ENCODE measurements around the gene KRTAP12-3.

The KRTAP12-3 gene

GRCh38 chr21:44647222-44647552, 10.5 kb upstream of the KRTAP12-3 start:
- Histone ChIP-seq H3K9me3 (ENCODE audit: severe bottlenecking) (peaks cover 14% of the 10 kb centered on the region), H3K27ac (no peak overlapping the region), H3K27me3 (ENCODE audit: insufficient read depth, low read depth, severe bottlenecking) (no peaks in the 10 kb centered on the region), H3K36me3 (no peaks in the 10 kb centered on the region), H3K4me3 (ENCODE audit: low read depth, low read length) (no peak overlapping the region)
- DNase-seq: no peak
- no peak for TF ChIP-seq CTCF (IDR thresholded peaks at IDR 0.05; ENCODE audit: low read depth, low read length)

GRCh38 chr21:44648557-44649311, 9.0 kb upstream of the KRTAP12-3 start:
- Histone ChIP-seq H3K9me3 (ENCODE audit: severe bottlenecking) (peaks cover 14% of the 10 kb centered on the region), H3K27ac (no peak overlapping the region)

GRCh38 chr21:44649521-44650100, 8.1 kb upstream of the KRTAP12-3 start:
- no peak overlapping the region for H3K4me3 ChIP-seq (ENCODE audit: low read depth, low read length)
- H3K27me3 ChIP-seq (ENCODE audit: insufficient read depth, low read depth, severe bottlenecking): no peaks in the 10 kb centered on the region
- TF ChIP-seq CTCF (IDR thresholded peaks at IDR 0.05; ENCODE audit: low read depth, low read length): no peak
- no peaks in the 10 kb centered on the region for H3K36me3 ChIP-seq
- DNase-seq: no peak
- peaks cover 9% of the 10 kb centered on the region for H3K9me3 ChIP-seq (ENCODE audit: severe bottlenecking)
- H3K27ac ChIP-seq: no peak overlapping the region

More at GRCh38 chr21:44648557-44649311, 9.0 kb upstream of the KRTAP12-3 start:
- no peak overlapping the region for H3K4me3 ChIP-seq (ENCODE audit: low read depth, low read length)
- no peak for TF ChIP-seq CTCF (IDR thresholded peaks at IDR 0.05; ENCODE audit: low read depth, low read length)
- no peaks in the 10 kb centered on the region for H3K27me3 ChIP-seq (ENCODE audit: insufficient read depth, low read depth, severe bottlenecking)
- no peak for DNase-seq
- no peaks in the 10 kb centered on the region for H3K36me3 ChIP-seq

- TF ChIP-seq CTCF (IDR thresholded peaks at IDR 0.05; ENCODE audit: low read depth, low read length): no peak
- Histone ChIP-seq H3K36me3 (no peaks in the 10 kb centered on the region), H3K27ac (no peak overlapping the region), H3K4me3 (ENCODE audit: low read depth, low read length) (no peak overlapping the region), H3K9me3 (ENCODE audit: severe bottlenecking) (peaks cover 1% of the 10 kb centered on the region), H3K27me3 (ENCODE audit: insufficient read depth, low read depth, severe bottlenecking) (no peaks in the 10 kb centered on the region)
- DNase-seq: no peak
These were observed 7.3 kb upstream of the KRTAP12-3 start for GRCh38 chr21:44650265-44650972.

- TF ChIP-seq CTCF (IDR thresholded peaks at IDR 0.05; ENCODE audit: low read depth, low read length): no peak
- H3K27me3 ChIP-seq (ENCODE audit: insufficient read depth, low read depth, severe bottlenecking): no peaks in the 10 kb centered on the region
- no peak overlapping the region for H3K27ac ChIP-seq
- H3K36me3 ChIP-seq: no peaks in the 10 kb centered on the region
- peaks cover 1% of the 10 kb centered on the region for H3K9me3 ChIP-seq (ENCODE audit: severe bottlenecking)
- no peak for DNase-seq
- H3K4me3 ChIP-seq (ENCODE audit: low read depth, low read length): no peak overlapping the region
These were observed 6.6 kb upstream of the KRTAP12-3 start for GRCh38 chr21:44650973-44651675.

All from WERI-Rb-1 (cell line).